GM12878 (cell line): ENCODE results near the gene SNX12. TPM values are rescaled to one million over a fixed set of nuclear protein-coding genes. Genes with fewer than 3 reads are reported as not detected.

Experiments
- ATAC-seq: fragments of 200-7000 bp; cut with Tn5 transposase; 3 replicates; pipeline ENCODE4 v1.9.1; 2020; ENCODE audit warnings: mild to moderate bottlenecking, moderate library complexity
- BruUV-seq: library from RNA; stranded (reverse); fragments of 400-500 nt; replicated peaks from 2 replicates; lab custom pipeline; 2021; lab: Mats Ljungman, UMichigan
- CTCF ChIA-PET: fragments of 300-600 bp; sonication (Branson Sonifier 250); formaldehyde crosslinking; extraction: SDS; loops from one replicate; lab custom pipeline; 2021; ENCODE audit warnings: inconsistent platforms; lab: Yijun Ruan, JAX
- POLR2A ChIA-PET: fragments of 350-600 bp; formaldehyde crosslinking; extraction: SDS; loops from one replicate; lab custom pipeline; 2021; ENCODE audit warnings: inconsistent platforms; lab: Charles Lee
- RAD21 ChIA-PET: fragments of 300-600 bp; sonication (Branson Sonifier 250); formaldehyde crosslinking; loops from one replicate; lab custom pipeline; 2023; ENCODE audit warnings: antibody characterized with exemption; ENCODE audit not compliant: unreplicated experiment; lab: Charles Lee
- SMC1A ChIA-PET: fragments of 300-600 bp; sonication (Branson Sonifier 250); formaldehyde crosslinking; loops from one replicate; lab custom pipeline; 2023; ENCODE audit not compliant: unreplicated experiment, uncharacterized antibody; lab: Charles Lee
- DNase-seq: peaks from one replicate; pipeline ENCODE4 v3.0.0-alpha.2; 2011; ENCODE audit warnings: low read depth, low spot score
- FAIRE-seq: peaks from 3 replicates; lab custom pipeline; 2011; peaks lifted over from hg19 to GRCh38; lab: Jason Lieb, UNC
- H2AFZ ChIP-seq: 2 replicates; pipeline ENCODE4 v1.6.0; 2011; ENCODE audit warnings: low read depth, low read length, control low read depth; ENCODE audit not compliant: control insufficient read depth
- H3K27ac ChIP-seq: 2 replicates; pipeline ENCODE4 v1.5.1; 2011; ENCODE audit warnings: control low read depth; ENCODE audit not compliant: control insufficient read depth, insufficient read depth
- H3K27me3 ChIP-seq, 2 experiments: replicated peaks in 1 of 2; 2 replicates each; pipeline versions ENCODE4 v1.6.0 to v1.6.1; 2011; ENCODE audit warnings: low read length in 1 of 2; ENCODE audit not compliant: control insufficient read depth in 2 of 2, insufficient read depth in 2 of 2
- H3K36me3 ChIP-seq, 2 experiments: 2 replicates each; pipeline ENCODE4 v1.5.1; 2011; ENCODE audit warnings: low read length in 1 of 2; ENCODE audit not compliant: control insufficient read depth in 2 of 2, insufficient read depth in 2 of 2
- H3K4me1 ChIP-seq: 2 replicates; pipeline ENCODE4 v1.6.1; 2011; ENCODE audit warnings: mild to moderate bottlenecking, low read length, moderate library complexity, mixed read lengths; ENCODE audit not compliant: control insufficient read depth, insufficient read depth
- H3K4me2 ChIP-seq: 2 replicates; pipeline ENCODE4 v1.6.0; 2011; ENCODE audit warnings: control low read depth; ENCODE audit not compliant: control insufficient read depth, insufficient read depth
- H3K4me3 ChIP-seq: fragments of 200-600 bp; sonication (generic); 2 replicates; pipeline ENCODE4 v1.5.1; 2016
- H3K79me2 ChIP-seq: 2 replicates; pipeline ENCODE4 v1.6.0; 2011; ENCODE audit warnings: low read length; ENCODE audit not compliant: control insufficient read depth, insufficient read depth
- H3K9ac ChIP-seq: 2 replicates; pipeline ENCODE4 v1.8.0; 2011; ENCODE audit warnings: low read length, control low read depth, mixed read lengths; ENCODE audit not compliant: control insufficient read depth, insufficient read depth
- H3K9me3 ChIP-seq: replicated peaks from 3 replicates; pipeline ENCODE4 v1.5.1; 2011; ENCODE audit warnings: mild to moderate bottlenecking, low read length; ENCODE audit not compliant: control insufficient read depth, insufficient read depth
- H4K20me1 ChIP-seq: 2 replicates; pipeline ENCODE4 v1.6.0; 2011; ENCODE audit not compliant: control insufficient read depth, insufficient read depth
- ATF7 ChIP-seq: fragments of 450-650 bp; IDR thresholded peaks from 2 replicates; pipeline ENCODE4 v1.6.1; 2016; ENCODE audit warnings: low read depth, mild to moderate bottlenecking
- BCLAF1 ChIP-seq: fragments of 450-650 bp; IDR thresholded peaks from 2 replicates; pipeline ENCODE4 v1.6.1; 2017; ENCODE audit warnings: antibody characterized with exemption, mild to moderate bottlenecking, moderate library complexity
- ESRRA ChIP-seq: IDR thresholded peaks from 2 replicates; pipeline ENCODE4 v1.6.1; 2012; ENCODE audit warnings: mild to moderate bottlenecking, low read length, improper control_type of control experiment
- FOXM1 ChIP-seq: IDR thresholded peaks from 2 replicates; pipeline ENCODE4 v1.6.1; 2012; ENCODE audit warnings: low read depth, mild to moderate bottlenecking, inconsistent platforms, low read length, moderate library complexity
- GABPA ChIP-seq: IDR thresholded peaks from 2 replicates; pipeline ENCODE4 v1.6.1; 2014; ENCODE audit warnings: antibody characterized with exemption, low read depth, mild to moderate bottlenecking, inconsistent platforms
- MEF2B ChIP-seq: fragments of 450-650 bp; IDR thresholded peaks from 2 replicates; pipeline ENCODE4 v1.6.1; 2018; ENCODE audit warnings: mild to moderate bottlenecking, moderate library complexity; ENCODE audit not compliant: partially characterized antibody, poor library complexity, severe bottlenecking
- MXI1 ChIP-seq: fragments of 150-350 bp; IDR thresholded peaks from 2 replicates; pipeline ENCODE4 v1.6.1; 2011; ENCODE audit warnings: low read depth, mild to moderate bottlenecking, inconsistent platforms, low read length, improper control_type of control experiment
- POLR2A ChIP-seq: IDR thresholded peaks from 2 replicates; pipeline ENCODE4 v1.6.1; 2011; ENCODE audit warnings: low read depth, mild to moderate bottlenecking, low read length
- SMARCA5 ChIP-seq: fragments of 450-650 bp; IDR thresholded peaks from 2 replicates; pipeline ENCODE4 v1.6.1; 2017; ENCODE audit warnings: mild to moderate bottlenecking
- SMC3 ChIP-seq: IDR thresholded peaks from 2 replicates; pipeline ENCODE4 v1.6.1; 2011; ENCODE audit warnings: low read length, improper control_type of control experiment, borderline replicate concordance
- TCF3 ChIP-seq: IDR thresholded peaks from 2 replicates; pipeline ENCODE4 v1.6.1; 2012; ENCODE audit warnings: low read depth, mild to moderate bottlenecking, low read length, borderline replicate concordance; ENCODE audit not compliant: insufficient read depth
- ZNF217 ChIP-seq: fragments of 450-650 bp; IDR thresholded peaks from 2 replicates; pipeline ENCODE4 v1.6.1; 2017; ENCODE audit warnings: antibody characterized with exemption, mild to moderate bottlenecking
- WGBS: methylation state at CpG from one replicate; pipeline ENCODE4 v1.1.6; 2016; ENCODE audit warnings: low lambda C conversion rate; ENCODE audit not compliant: insufficient replicate concordance, insufficient coverage; ENCODE audit errors: missing lambda C conversion rate; 5-methylcytosine and 5-hydroxymethylcytosine counted together
- in situ Hi-C: fragments of 300-500 bp; cut with MboI; formaldehyde crosslinking; loops from 9 replicates; pipeline ENCODE4 v1.14.3; 2018; ENCODE audit warnings: mixed read lengths
- intact Hi-C: fragments of 100-400 bp; cut with micrococcal nuclease; formaldehyde crosslinking; loops from one replicate; pipeline ENCODE4 v1.14.2; 2022; ENCODE audit not compliant: unreplicated experiment
- polyA plus RNA-seq, 11 experiments: library from polyadenylated mRNA; depleted of rRNA in 4 of 11; unstranded in 6 of 11; stranded (reverse) in 5 of 11; fragments of >200 nt; fragmentation: Nextera tagmentation in 4 of 11; fragmentation: Illumina TruSeq in 1 of 11; extraction: Ambion mirVana in 4 of 11; extraction: Trizol in 1 of 11; gene quantifications; 1 replicate in 1 of 11; 2 replicates in 10 of 11; pipeline versions ENCODE4 v1.2.1 to v1.2.3, GENCODE V29; 2011 to 2016; ENCODE audit warnings: inconsistent platforms in 2 of 11, missing spikeins in 2 of 11, low read depth in 1 of 11
- total RNA-seq, 4 experiments: library from RNA; depleted of rRNA in 3 of 4; stranded (reverse); fragments of >200 nt in 3 of 4; fragmentation: Illumina TruSeq in 1 of 4; extraction: Trizol in 1 of 4; gene quantifications; 2 replicates each; pipeline versions ENCODE4 v1.2.1 to v1.2.3, GENCODE V29; 2013 to 2021
- TF ChIP-seq, protein P1 (sequence below): IDR thresholded peaks from 2 replicates; pipeline ENCODE4 v1.6.1; 2011; ENCODE audit warnings: mild to moderate bottlenecking, low read depth, low read length, moderate library complexity; ENCODE audit not compliant: insufficient replicate concordance
- TF ChIP-seq, protein P2 (sequence below): fragments of 450-650 bp; IDR thresholded peaks from 2 replicates; pipeline ENCODE4 v1.6.1; 2016; ENCODE audit warnings: mild to moderate bottlenecking

SNX12 gene
- total and polyA plus RNA-seq, 10 of the 15 experiments (the other 5 are each of a cell fraction or from before 2014, with no cell fraction given) = 4.4 to 50.4 (median 34.2) TPM

DNA sequence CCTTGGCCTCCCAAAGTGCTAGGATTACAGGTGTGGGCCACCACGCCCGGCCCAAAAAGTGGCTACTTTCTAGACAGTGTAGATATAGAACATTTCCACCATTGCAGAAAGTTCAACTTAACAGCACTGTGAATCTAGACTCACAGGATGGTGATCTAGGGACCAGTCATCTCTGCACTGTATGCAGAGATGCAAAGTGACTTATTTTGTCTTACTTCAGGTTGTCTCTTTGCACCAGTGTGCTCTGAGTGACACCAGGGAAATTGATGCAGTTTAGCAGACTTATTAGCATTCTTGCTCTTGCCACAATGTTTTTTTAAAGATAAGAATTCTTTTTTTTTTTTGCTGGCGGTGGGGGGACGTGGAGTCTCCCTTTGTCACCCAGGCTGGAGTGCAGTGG lies 14.7 kb upstream of the SNX12 start:
- Histone ChIP-seq H3K79me2 (no peaks in the 10 kb centered on the region), H3K9ac (no peak overlapping the region), H2AFZ (no peak overlapping the region), H4K20me1 (no peaks in the 10 kb centered on the region), H3K9me3 (no peaks in the 10 kb centered on the region), H3K27ac (no peak overlapping the region), H3K27me3 (no peaks in the 10 kb centered on the region), H3K36me3 (no peaks in the 10 kb centered on the region), H3K4me3 (no peak overlapping the region), H3K4me2 (no peak overlapping the region), H3K4me1 (no peaks in the 10 kb centered on the region)
- ChIA-PET SMC1A (no interaction called here), POLR2A (interaction anchor here (0.7 kb wide), 1 partner anchor 60 kb away, joined by 4 read pairs; no protein-coding TSS in a partner anchor), CTCF (no interaction called here), RAD21 (no interaction called here)
- in situ Hi-C loops = no loop called here
- intact Hi-C loops = no loop called here
- DNase-seq = no peak
- TF ChIP-seq, protein P1, sequence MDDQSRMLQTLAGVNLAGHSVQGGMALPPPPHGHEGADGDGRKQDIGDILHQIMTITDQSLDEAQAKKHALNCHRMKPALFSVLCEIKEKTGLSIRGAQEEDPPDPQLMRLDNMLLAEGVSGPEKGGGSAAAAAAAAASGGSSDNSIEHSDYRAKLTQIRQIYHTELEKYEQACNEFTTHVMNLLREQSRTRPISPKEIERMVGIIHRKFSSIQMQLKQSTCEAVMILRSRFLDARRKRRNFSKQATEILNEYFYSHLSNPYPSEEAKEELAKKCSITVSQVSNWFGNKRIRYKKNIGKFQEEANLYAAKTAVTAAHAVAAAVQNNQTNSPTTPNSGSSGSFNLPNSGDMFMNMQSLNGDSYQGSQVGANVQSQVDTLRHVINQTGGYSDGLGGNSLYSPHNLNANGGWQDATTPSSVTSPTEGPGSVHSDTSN = no peak
- TF ChIP-seq POLR2A (no peak), MEF2B (no peak), BCLAF1 (no peak), MXI1 (no peak), FOXM1 (no peak), ESRRA (no peak), SMC3 (no peak), ZNF217 (no peak), GABPA (no peak), ATF7 (no peak), TCF3 (no peak), SMARCA5 (no peak)
- TF ChIP-seq, protein P2, sequence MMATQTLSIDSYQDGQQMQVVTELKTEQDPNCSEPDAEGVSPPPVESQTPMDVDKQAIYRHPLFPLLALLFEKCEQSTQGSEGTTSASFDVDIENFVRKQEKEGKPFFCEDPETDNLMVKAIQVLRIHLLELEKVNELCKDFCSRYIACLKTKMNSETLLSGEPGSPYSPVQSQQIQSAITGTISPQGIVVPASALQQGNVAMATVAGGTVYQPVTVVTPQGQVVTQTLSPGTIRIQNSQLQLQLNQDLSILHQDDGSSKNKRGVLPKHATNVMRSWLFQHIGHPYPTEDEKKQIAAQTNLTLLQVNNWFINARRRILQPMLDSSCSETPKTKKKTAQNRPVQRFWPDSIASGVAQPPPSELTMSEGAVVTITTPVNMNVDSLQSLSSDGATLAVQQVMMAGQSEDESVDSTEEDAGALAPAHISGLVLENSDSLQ = no peak
- ATAC-seq = no peak
- FAIRE-seq = no peak
- BruUV-seq = no TSS peak
- 42% methylated on average over 4 of the region's 4 CpGs for WGBS
